GM18519 (cell line): ENCODE data around the gene SYNDIG1.

Experiments
- ATAC-seq: cut with Tn5 transposase; IDR thresholded peaks from one replicate; pipeline ENCODE4 v1.9.1; 2021; ENCODE audit warnings: mild to moderate bottlenecking, moderate library complexity; ENCODE audit not compliant: unreplicated experiment, low FRiP score

The SYNDIG1 gene

GRCh38 chr20:24667689-24668383 is 198.4 kb downstream of the SYNDIG1 start:
- no peak for ATAC-seq

- no peak for ATAC-seq
Observed at GRCh38 chr20:24668384-24668702, 198.9 kb downstream of the SYNDIG1 start.

DNA sequence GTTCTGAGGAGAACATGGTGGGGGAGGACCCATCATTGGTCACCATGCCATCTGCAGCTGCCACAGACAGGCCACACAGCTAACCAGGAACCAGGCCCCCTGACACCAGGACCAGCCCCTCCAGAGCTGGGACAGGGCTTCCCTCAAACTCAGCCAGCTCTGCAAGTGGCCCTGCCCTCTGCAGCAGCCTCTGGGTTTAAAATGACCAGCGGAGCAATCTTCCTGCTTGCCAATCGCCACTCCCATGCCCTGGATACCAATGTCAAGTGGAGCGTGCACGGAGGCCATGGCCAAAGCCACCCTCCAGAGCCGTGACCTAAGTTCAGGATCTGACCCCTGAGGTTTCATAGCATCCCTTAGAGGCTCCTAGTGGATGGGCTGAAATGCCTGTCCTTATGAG is 199.4 kb downstream of the SYNDIG1 start:
- no peak for ATAC-seq

DNA sequence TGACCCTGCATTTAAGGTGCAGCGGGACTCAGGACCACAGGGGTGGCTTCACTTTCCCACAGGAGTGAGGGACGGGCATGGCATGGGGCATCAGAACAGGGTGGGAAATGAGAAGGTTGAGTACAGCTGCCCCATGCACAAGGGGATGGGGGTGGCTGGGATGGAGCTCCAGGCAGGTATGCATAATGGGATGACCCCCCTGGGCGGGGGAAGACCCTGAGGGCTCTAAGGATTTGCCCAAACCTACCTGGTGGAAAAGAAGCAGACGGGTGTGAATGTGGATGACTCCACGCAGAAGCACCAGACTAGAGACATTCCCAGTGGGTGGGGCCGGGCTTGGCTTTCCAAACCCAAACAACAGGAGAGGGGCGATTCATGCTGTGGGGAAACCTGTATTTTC is 200.3 kb downstream of the SYNDIG1 start:
- ATAC-seq: no peak

DNA sequence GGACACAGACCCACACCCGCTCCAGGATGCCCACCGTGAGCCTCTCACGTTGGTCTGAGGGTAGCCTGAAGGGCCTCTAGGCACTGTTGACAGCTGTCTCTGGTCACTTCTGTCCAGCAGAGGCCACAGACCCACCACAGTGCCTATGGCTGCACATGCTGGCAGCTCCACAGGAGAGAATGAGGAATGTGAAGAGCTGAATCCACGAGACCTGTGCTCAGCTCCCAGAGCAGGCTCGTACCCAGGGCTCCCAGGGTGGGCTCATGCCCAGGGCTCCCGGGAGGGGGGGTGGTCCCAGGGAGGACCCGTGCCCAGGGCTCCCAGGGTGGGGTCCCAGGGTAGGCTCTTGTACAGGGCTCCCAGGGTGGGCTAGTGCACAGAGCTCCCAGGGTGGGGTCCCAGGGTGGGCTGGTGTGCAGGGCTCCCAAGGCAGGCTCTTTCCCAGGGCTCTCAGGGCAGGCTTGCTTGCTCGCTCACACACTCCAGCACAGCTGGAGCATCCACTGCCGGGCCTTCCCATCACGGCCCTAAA is 201.0 kb downstream of the SYNDIG1 start:
- ATAC-seq: no peak

DNA sequence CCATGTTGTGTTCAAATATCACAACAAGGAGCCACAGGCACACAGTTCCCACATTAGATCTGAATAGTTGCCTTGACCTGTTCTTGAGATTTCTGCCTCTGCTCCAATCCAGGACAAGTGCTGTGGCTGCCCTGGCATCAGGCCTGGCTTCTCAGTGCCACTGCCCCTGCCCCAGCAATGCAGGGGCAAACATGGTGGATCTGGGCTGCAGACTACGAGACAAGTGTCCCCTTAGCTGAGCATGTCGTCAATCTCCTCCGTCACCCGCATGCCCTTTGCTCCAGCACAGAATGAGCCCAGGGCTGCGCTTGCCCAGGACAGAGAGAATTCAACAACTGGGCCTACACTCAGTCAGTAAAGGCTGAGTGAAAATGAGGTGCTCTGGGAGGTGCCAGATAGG is 201.6 kb downstream of the SYNDIG1 start:
- ATAC-seq: no peak

DNA sequence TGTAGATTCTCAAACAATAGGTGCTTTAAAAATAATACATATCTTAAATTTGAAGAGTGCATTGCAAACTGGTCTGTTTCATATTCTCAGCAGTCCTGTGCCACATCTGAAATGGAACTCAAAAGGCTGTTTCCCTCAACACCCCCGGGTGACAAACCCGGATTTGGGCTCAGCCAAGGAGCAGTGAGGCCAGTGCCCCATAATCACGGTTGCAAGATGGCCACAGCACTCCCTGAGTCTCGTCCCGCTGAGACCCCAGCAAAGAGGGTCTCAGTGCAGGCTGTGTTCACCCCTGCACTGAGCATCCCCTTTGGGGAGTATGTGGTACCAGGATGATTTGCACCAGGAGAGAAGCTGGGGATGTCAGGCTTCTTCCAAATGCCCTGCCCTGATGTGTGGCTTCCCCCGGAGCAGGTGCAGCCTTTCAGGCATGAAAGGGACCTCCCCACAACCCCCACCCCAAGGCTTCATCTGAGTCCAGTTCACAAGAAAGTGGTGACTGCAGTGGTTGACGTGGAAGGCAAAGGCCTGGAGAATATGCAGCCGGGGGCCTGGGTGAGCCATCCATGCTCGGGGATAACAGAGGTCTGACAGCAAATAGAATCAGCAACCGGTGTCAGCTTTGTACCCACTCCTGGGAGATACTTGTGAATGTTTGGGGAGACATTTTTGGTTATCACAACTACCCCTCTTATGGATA is 202.9 kb downstream of the SYNDIG1 start:
- no peak for ATAC-seq

- ATAC-seq: no peak
Observed at GRCh38 chr20:24672886-24673677, 203.7 kb downstream of the SYNDIG1 start.

- no peak for ATAC-seq
Observed at GRCh38 chr20:24673678-24674570, 204.5 kb downstream of the SYNDIG1 start.

GRCh38 chr20:24674921-24675605 is 205.6 kb downstream of the SYNDIG1 start:
- ATAC-seq: no peak

DNA sequence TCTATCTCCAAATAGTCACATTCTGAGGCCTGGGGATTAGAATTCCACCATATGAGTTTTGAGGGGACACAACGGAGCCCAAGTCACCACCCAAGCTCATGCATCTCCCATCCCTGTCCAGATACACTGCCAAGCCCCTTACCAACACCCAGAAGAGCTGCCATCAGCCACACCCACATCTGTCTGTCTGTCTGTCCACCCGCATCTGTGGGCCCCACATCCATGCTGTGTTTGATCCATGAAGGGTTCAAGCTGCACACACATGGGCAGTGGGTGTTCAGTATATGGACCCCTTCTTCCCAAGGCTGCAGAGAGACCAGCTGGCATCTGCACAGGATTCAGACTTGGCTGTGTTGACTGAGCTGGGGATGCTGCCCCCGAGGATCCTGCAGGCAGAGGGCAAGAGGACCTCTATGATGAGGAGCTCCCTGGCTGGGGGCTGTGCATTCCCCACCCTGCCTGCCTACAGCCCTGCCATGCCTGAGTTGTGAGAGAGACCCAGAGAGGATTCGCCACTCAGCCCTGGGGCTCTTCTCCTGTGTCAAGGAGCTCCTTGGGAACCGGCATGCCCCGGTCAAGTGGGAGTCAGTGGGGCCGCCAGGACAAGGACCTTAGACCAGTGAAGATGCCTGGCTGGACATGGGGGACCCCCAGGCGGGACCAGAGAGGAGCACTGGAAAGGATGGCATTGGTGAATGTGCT is 206.4 kb downstream of the SYNDIG1 start:
- no peak for ATAC-seq

- ATAC-seq: no peak
Observed at GRCh38 chr20:24676353-24676977, 207.0 kb downstream of the SYNDIG1 start.

GRCh38 chr20:24676978-24677370 is 207.5 kb downstream of the SYNDIG1 start:
- ATAC-seq: no peak

DNA sequence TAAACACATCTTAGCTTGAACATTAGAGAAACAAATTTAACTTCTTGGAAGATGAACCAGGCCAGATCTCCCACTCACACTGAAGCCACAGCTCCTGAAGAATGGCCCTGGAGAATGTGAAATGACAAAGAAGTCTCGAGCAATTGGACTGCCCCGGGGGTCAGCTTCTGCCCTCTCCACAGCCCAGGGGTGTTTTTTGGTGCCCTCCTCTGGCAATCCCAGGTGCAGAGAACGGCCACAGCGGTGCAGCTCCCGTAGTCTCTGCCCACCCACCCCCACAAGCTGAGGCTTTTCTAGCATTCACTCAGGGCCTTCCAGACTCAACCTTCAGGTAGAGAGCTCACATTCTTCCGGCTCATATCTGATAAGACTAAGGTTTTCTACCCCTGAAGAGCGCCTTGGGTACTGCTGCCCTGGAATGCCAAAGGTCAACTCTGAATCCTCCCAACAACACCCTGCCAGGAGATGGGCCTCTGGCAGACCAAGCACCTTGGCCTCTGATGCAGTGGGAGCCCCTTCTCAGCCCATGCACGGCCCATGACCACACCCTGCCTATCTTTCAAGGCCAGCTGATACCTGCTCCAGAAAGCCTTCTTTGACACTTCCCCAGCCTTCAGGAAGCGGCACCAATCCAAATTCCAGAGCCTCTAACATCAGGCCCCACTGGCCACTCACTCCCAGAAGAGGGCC is 208.3 kb downstream of the SYNDIG1 start:
- no peak for ATAC-seq

- ATAC-seq: no peak
Observed at GRCh38 chr20:24678351-24679106, 209.1 kb downstream of the SYNDIG1 start.

GRCh38 chr20:24679448-24680047 is 210.1 kb downstream of the SYNDIG1 start:
- no peak for ATAC-seq
